WTC11 (cell line): Measurements from ENCODE around the gene NUP58. TPM values are rescaled to one million over a fixed set of nuclear protein-coding genes. Genes with fewer than 3 reads are reported as not detected.

Source experiments
- ATAC-seq: fragments of 200-7000 bp; cut with Tn5 transposase; 2 replicates; pipeline ENCODE4 v1.10.0; 2021; ENCODE audit warnings: mild to moderate bottlenecking, moderate library complexity
- Bru-seq: library from RNA; stranded (reverse); fragments of 400-500 nt; gene quantifications from one replicate; lab custom pipeline; 2021; lab: Mats Ljungman, UMichigan
- CTCF ChIA-PET: fragments of 300-600 bp; sonication (Branson Sonifier 250); formaldehyde crosslinking; loops from one replicate; lab custom pipeline; 2021; ENCODE audit warnings: antibody characterized with exemption; lab: Charles Lee
- POLR2A ChIA-PET: fragments of 350-600 bp; sonication (Branson Sonifier 250); formaldehyde crosslinking; loops from one replicate; lab custom pipeline; 2021; ENCODE audit warnings: antibody characterized with exemption; lab: Charles Lee
- DNase-seq: peaks from one replicate; pipeline ENCODE4 v3.0.0; 2021; ENCODE audit warnings: low spot score
- H3K27ac Mint-ChIP-seq: 2 replicates; pipeline ENCODE4 v1.8.0; 2021; ENCODE audit warnings: mixed read lengths
- H3K27me3 Mint-ChIP-seq: 2 replicates; pipeline ENCODE4 v1.8.0; 2021; ENCODE audit warnings: low read depth, mild to moderate bottlenecking, moderate library complexity, mixed read lengths
- H3K36me3 Mint-ChIP-seq: 2 replicates; pipeline ENCODE4 v1.8.0; 2021; ENCODE audit warnings: mixed read lengths
- H3K4me1 Mint-ChIP-seq: 2 replicates; pipeline ENCODE4 v1.8.0; 2022; ENCODE audit warnings: mixed read lengths
- H3K4me3 Mint-ChIP-seq: 2 replicates; pipeline ENCODE4 v1.8.0; 2021; ENCODE audit warnings: mild to moderate bottlenecking, moderate library complexity, mixed read lengths
- H3K9me3 Mint-ChIP-seq: 2 replicates; pipeline ENCODE4 v1.8.0; 2021; ENCODE audit warnings: mixed read lengths
- CREM ChIP-seq: sonication (generic); formaldehyde crosslinking; IDR thresholded peaks from 2 replicates; pipeline ENCODE4 v1.8.1; 2022; ENCODE audit warnings: mild to moderate bottlenecking, missing genetic modification reagents, moderate library complexity
- E2F4 ChIP-seq: sonication (generic); formaldehyde crosslinking; IDR thresholded peaks from 2 replicates; pipeline ENCODE4 v1.8.1; 2022; ENCODE audit warnings: low read depth, mild to moderate bottlenecking, moderate library complexity, missing genetic modification reagents, borderline replicate concordance
- ESRRA ChIP-seq: sonication (generic); formaldehyde crosslinking; IDR thresholded peaks from 2 replicates; pipeline ENCODE4 v1.8.1; 2022; ENCODE audit warnings: mild to moderate bottlenecking, missing genetic modification reagents, borderline replicate concordance
- GRHL2 ChIP-seq: fragments of 250-450 bp; sonication (Bioruptor Pico); IDR thresholded peaks from 2 replicates; pipeline ENCODE4 v1.8.0; 2022; ENCODE audit warnings: mild to moderate bottlenecking, moderate library complexity; ENCODE audit not compliant: insufficient replicate concordance, severe bottlenecking
- KAT7 ChIP-seq: sonication (generic); formaldehyde crosslinking; IDR thresholded peaks from 2 replicates; pipeline ENCODE4 v1.8.1; 2023; ENCODE audit warnings: missing genetic modification reagents, mild to moderate bottlenecking, borderline replicate concordance
- MAX ChIP-seq: sonication (generic); formaldehyde crosslinking; IDR thresholded peaks from 2 replicates; pipeline ENCODE4 v1.8.0; 2022; ENCODE audit warnings: mild to moderate bottlenecking, missing genetic modification reagents
- MYBL2 ChIP-seq: sonication (generic); formaldehyde crosslinking; IDR thresholded peaks from 2 replicates; pipeline ENCODE4 v1.8.1; 2023; ENCODE audit warnings: mild to moderate bottlenecking, moderate library complexity, missing genetic modification reagents
- RELA ChIP-seq: sonication (generic); formaldehyde crosslinking; IDR thresholded peaks from 2 replicates; pipeline ENCODE4 v1.8.1; 2022; ENCODE audit warnings: missing genetic modification reagents, mild to moderate bottlenecking, borderline replicate concordance
- SMAD3 ChIP-seq: sonication (generic); formaldehyde crosslinking; IDR thresholded peaks from 2 replicates; pipeline ENCODE4 v1.8.0; 2022; ENCODE audit warnings: missing genetic modification reagents, mild to moderate bottlenecking, borderline replicate concordance
- TP53 ChIP-seq: sonication (generic); formaldehyde crosslinking; IDR thresholded peaks from 2 replicates; pipeline ENCODE4 v1.8.1; 2023; ENCODE audit warnings: mild to moderate bottlenecking, missing genetic modification reagents
- USF1 ChIP-seq: sonication (generic); formaldehyde crosslinking; IDR thresholded peaks from 2 replicates; pipeline ENCODE4 v1.8.0; 2022; ENCODE audit warnings: mild to moderate bottlenecking, missing genetic modification reagents
- ZBTB21 ChIP-seq: sonication (generic); formaldehyde crosslinking; IDR thresholded peaks from 2 replicates; pipeline ENCODE4 v1.8.1; 2023; ENCODE audit warnings: mild to moderate bottlenecking, missing genetic modification reagents, borderline replicate concordance
- ZBTB43 ChIP-seq: sonication (generic); formaldehyde crosslinking; IDR thresholded peaks from 2 replicates; pipeline ENCODE4 v1.8.1; 2023; ENCODE audit warnings: mild to moderate bottlenecking, missing genetic modification reagents
- ZNF138 ChIP-seq: sonication (generic); formaldehyde crosslinking; conservative IDR thresholded peaks from 2 replicates; pipeline ENCODE4 v1.8.1; 2022; ENCODE audit warnings: mild to moderate bottlenecking, moderate library complexity, missing genetic modification reagents
- long read RNA-seq, 3 experiments: library from RNA in 1 of 3; library from capped mRNA in 1 of 3; library from polyadenylated mRNA in 1 of 3; unstranded in 2 of 3; stranded (forward) in 1 of 3; transcript quantifications; one replicate each; pipeline ENCODE4 v2.0.0, GENCODE V29; 2021
- total RNA-seq: library from RNA; stranded (reverse); gene quantifications from 3 replicates; pipeline ENCODE4 v1.2.3, GENCODE V29; 2021
- TF ChIP-seq, protein P1 (sequence below): sonication (generic); formaldehyde crosslinking; IDR thresholded peaks from 2 replicates; pipeline ENCODE4 v1.8.1; 2023; ENCODE audit warnings: mild to moderate bottlenecking, missing genetic modification reagents, moderate library complexity
- TF ChIP-seq, protein P2 (sequence below): sonication (generic); formaldehyde crosslinking; IDR thresholded peaks from 2 replicates; pipeline ENCODE4 v1.8.0; 2022; ENCODE audit warnings: missing genetic modification reagents
- TF ChIP-seq, protein P3 (sequence below): sonication (generic); formaldehyde crosslinking; IDR thresholded peaks from 2 replicates; pipeline ENCODE4 v1.8.0; 2023; ENCODE audit warnings: mild to moderate bottlenecking, missing genetic modification reagents
- TF ChIP-seq, protein P4 (sequence below): sonication (generic); formaldehyde crosslinking; IDR thresholded peaks from 2 replicates; pipeline ENCODE4 v1.8.0; 2023; ENCODE audit warnings: missing genetic modification reagents
- TF ChIP-seq, protein P5 (sequence below): sonication (generic); formaldehyde crosslinking; IDR thresholded peaks from 2 replicates; pipeline ENCODE4 v1.8.1; 2023; ENCODE audit warnings: mild to moderate bottlenecking, moderate library complexity, missing genetic modification reagents

Gene NUP58
- total RNA-seq (59.0 to 63.4 TPM (median 60.3 TPM) in 3 replicates), Bru-seq, nascent RNA (percentile 94 among the genes with signal in this experiment)
- long read RNA-seq, experiment 1, full-length matches to known transcripts = 114 of 189 reads
- long read RNA-seq, experiment 1, partial matches to known transcripts = 27 of 189 reads
- long read RNA-seq, experiment 1, other reads (novel, unspliced or antisense) = 48 of 189 reads
- long read RNA-seq, experiment 2, full-length matches to known transcripts = 14 of 47 reads
- long read RNA-seq, experiment 2, partial matches to known transcripts = 6 of 47 reads
- long read RNA-seq, experiment 2, other reads (novel, unspliced or antisense) = 27 of 47 reads
- long read RNA-seq, experiment 3, full-length matches to known transcripts = 2 of 14 reads
- long read RNA-seq, experiment 3, partial matches to known transcripts = 3 of 14 reads
- long read RNA-seq, experiment 3, other reads (novel, unspliced or antisense) = 9 of 14 reads

- peaks cover 18% of the 10 kb centered on the region for H3K36me3 Mint-ChIP-seq
- H3K27me3 Mint-ChIP-seq = peaks cover 28% of the 10 kb centered on the region
- POLR2A ChIA-PET = interaction anchor here (0.6 kb wide), 1 partner anchor 1673 kb away, joined by 3 read pairs; no protein-coding TSS in a partner anchor
- DNase-seq (peak; percentile 79), ATAC-seq (peak; percentile 96)
- H3K27ac Mint-ChIP-seq = no peak within 1 kb of the TSS
- H3K4me3 Mint-ChIP-seq = peak within 1 kb of the TSS; percentile 89
- CTCF ChIA-PET = interaction anchor here (1.3 kb wide), 1 partner anchor 14 kb away, joined by 3 read pairs; no protein-coding TSS in a partner anchor
- H3K4me1 Mint-ChIP-seq = peaks cover 15% of the 10 kb centered on the region
- 0 out of 2 replicates have a peak, but pooled peaks cover 4% of the 10 kb centered on the region for H3K9me3 Mint-ChIP-seq
- TF ChIP-seq ZBTB43 = peak; percentile 25; the same call in 1 of the 2 replicates
- TF ChIP-seq RELA (CRISPR knock-in tag) = peak; percentile 86; the same call in 1 of the 2 replicates
- 0 out of 2 replicates have a peak, but pooled peaks have one; percentile 78 for TF ChIP-seq SMAD3 (CRISPR knock-in tag)
- no peak for TF ChIP-seq GRHL2 (CRISPR knock-in tag)
- peak; percentile 82; the same call in 1 of the 2 replicates for TF ChIP-seq E2F4 (CRISPR knock-in tag)
- peak; percentile 51; the same call in 1 of the 2 replicates for TF ChIP-seq CREM (CRISPR knock-in tag)
- 0 out of 2 replicates have a peak, but pooled peaks have one; percentile 26 for TF ChIP-seq USF1 (CRISPR knock-in tag)
- TF ChIP-seq ZNF138 (CRISPR knock-in tag) = 0 out of 2 replicates have a peak, but pooled peaks have one; percentile 25
- TF ChIP-seq TP53 = no peak
- TF ChIP-seq, protein P1, sequence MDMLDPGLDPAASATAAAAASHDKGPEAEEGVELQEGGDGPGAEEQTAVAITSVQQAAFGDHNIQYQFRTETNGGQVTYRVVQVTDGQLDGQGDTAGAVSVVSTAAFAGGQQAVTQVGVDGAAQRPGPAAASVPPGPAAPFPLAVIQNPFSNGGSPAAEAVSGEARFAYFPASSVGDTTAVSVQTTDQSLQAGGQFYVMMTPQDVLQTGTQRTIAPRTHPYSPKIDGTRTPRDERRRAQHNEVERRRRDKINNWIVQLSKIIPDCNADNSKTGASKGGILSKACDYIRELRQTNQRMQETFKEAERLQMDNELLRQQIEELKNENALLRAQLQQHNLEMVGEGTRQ (CRISPR knock-in tag) = peak; percentile 28; the same call in 1 of the 2 replicates
- peak; percentile 67; the same call in 1 of the 2 replicates for TF ChIP-seq KAT7 (CRISPR knock-in tag)
- TF ChIP-seq ESRRA (CRISPR knock-in tag) = no peak
- peak; percentile 63 for TF ChIP-seq MYBL2 (CRISPR knock-in tag)
- TF ChIP-seq, protein P2, sequence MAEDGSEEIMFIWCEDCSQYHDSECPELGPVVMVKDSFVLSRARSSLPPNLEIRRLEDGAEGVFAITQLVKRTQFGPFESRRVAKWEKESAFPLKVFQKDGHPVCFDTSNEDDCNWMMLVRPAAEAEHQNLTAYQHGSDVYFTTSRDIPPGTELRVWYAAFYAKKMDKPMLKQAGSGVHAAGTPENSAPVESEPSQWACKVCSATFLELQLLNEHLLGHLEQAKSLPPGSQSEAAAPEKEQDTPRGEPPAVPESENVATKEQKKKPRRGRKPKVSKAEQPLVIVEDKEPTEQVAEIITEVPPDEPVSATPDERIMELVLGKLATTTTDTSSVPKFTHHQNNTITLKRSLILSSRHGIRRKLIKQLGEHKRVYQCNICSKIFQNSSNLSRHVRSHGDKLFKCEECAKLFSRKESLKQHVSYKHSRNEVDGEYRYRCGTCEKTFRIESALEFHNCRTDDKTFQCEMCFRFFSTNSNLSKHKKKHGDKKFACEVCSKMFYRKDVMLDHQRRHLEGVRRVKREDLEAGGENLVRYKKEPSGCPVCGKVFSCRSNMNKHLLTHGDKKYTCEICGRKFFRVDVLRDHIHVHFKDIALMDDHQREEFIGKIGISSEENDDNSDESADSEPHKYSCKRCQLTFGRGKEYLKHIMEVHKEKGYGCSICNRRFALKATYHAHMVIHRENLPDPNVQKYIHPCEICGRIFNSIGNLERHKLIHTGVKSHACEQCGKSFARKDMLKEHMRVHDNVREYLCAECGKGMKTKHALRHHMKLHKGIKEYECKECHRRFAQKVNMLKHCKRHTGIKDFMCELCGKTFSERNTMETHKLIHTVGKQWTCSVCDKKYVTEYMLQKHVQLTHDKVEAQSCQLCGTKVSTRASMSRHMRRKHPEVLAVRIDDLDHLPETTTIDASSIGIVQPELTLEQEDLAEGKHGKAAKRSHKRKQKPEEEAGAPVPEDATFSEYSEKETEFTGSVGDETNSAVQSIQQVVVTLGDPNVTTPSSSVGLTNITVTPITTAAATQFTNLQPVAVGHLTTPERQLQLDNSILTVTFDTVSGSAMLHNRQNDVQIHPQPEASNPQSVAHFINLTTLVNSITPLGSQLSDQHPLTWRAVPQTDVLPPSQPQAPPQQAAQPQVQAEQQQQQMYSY = no peak
- TF ChIP-seq, protein P3, sequence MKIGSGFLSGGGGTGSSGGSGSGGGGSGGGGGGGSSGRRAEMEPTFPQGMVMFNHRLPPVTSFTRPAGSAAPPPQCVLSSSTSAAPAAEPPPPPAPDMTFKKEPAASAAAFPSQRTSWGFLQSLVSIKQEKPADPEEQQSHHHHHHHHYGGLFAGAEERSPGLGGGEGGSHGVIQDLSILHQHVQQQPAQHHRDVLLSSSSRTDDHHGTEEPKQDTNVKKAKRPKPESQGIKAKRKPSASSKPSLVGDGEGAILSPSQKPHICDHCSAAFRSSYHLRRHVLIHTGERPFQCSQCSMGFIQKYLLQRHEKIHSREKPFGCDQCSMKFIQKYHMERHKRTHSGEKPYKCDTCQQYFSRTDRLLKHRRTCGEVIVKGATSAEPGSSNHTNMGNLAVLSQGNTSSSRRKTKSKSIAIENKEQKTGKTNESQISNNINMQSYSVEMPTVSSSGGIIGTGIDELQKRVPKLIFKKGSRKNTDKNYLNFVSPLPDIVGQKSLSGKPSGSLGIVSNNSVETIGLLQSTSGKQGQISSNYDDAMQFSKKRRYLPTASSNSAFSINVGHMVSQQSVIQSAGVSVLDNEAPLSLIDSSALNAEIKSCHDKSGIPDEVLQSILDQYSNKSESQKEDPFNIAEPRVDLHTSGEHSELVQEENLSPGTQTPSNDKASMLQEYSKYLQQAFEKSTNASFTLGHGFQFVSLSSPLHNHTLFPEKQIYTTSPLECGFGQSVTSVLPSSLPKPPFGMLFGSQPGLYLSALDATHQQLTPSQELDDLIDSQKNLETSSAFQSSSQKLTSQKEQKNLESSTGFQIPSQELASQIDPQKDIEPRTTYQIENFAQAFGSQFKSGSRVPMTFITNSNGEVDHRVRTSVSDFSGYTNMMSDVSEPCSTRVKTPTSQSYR (CRISPR knock-in tag) = peak; percentile 49; the same call in 1 of the 2 replicates
- no peak for TF ChIP-seq ZBTB21 (CRISPR knock-in tag)
- peak; percentile 89 for TF ChIP-seq MAX (CRISPR knock-in tag)
- TF ChIP-seq, protein P4, sequence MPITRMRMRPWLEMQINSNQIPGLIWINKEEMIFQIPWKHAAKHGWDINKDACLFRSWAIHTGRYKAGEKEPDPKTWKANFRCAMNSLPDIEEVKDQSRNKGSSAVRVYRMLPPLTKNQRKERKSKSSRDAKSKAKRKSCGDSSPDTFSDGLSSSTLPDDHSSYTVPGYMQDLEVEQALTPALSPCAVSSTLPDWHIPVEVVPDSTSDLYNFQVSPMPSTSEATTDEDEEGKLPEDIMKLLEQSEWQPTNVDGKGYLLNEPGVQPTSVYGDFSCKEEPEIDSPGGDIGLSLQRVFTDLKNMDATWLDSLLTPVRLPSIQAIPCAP (CRISPR knock-in tag) = peak; percentile 71; the same call in 1 of the 2 replicates
- TF ChIP-seq, protein P5, sequence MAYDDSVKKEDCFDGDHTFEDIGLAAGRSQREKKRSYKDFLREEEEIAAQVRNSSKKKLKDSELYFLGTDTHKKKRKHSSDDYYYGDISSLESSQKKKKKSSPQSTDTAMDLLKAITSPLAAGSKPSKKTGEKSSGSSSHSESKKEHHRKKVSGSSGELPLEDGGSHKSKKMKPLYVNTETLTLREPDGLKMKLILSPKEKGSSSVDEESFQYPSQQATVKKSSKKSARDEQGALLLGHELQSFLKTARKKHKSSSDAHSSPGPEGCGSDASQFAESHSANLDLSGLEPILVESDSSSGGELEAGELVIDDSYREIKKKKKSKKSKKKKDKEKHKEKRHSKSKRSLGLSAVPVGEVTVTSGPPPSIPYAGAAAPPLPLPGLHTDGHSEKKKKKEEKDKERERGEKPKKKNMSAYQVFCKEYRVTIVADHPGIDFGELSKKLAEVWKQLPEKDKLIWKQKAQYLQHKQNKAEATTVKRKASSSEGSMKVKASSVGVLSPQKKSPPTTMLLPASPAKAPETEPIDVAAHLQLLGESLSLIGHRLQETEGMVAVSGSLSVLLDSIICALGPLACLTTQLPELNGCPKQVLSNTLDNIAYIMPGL (CRISPR knock-in tag) = peak; percentile 79
Measured at GRCh38 chr13:25301347-25302113, at the start of gene NUP58. Gene NUP58, plus strand, starts transcription at chr13:25301625. Its CDS starts 149 bp downstream, at chr13:25301774.
